SK-N-SH (cell line): ENCODE measurements around the gene COPS9. TPM values are rescaled to one million over a fixed set of nuclear protein-coding genes. Genes with fewer than 3 reads are reported as not detected.
A peak's percentile ranks its signal among the peaks of the same experiment; 100 is the strongest.

ENCODE experiments used
- CTCF ChIA-PET: fragments of 300-600, 350-600 bp; formaldehyde crosslinking; extraction: SDS; loops from one replicate; lab custom pipeline; 2021; lab: Yijun Ruan, JAX
- POLR2A ChIA-PET: fragments of 350-600 bp; sonication (Branson Sonifier 250); formaldehyde crosslinking; extraction: SDS; loops from one replicate; lab custom pipeline; 2020; ENCODE audit warnings: antibody characterized with exemption, inconsistent platforms; lab: Yijun Ruan, JAX
- DNase-seq: peaks from one replicate; pipeline ENCODE4 v3.0.0; 2012
- H2AFZ ChIP-seq: fragments of 200-600 bp; sonication (generic); 2 replicates; pipeline ENCODE4 v1.8.1; 2016; ENCODE audit warnings: antibody characterized with exemption, mild to moderate bottlenecking, low read depth
- H3F3A ChIP-seq: fragments of 200-600 bp; sonication (generic); replicated peaks from 2 replicates; pipeline ENCODE3; 2016; ENCODE audit warnings: antibody characterized with exemption, mild to moderate bottlenecking; ENCODE audit not compliant: insufficient read depth
- H3K27ac ChIP-seq, 2 experiments: fragments of 200-500 bp in 1 of 2; fragments of 200-600 bp in 1 of 2; sonication (Bioruptor generic) in 1 of 2; sonication (generic), shearing (Covaris generic) in 1 of 2; 2 replicates each; pipeline versions ENCODE4 v1.5.1 to v1.6.1; 2014 to 2016; ENCODE audit warnings: low read depth in 2 of 2, inconsistent platforms in 1 of 2, low read length in 1 of 2, mild to moderate bottlenecking in 1 of 2, mixed read lengths in 1 of 2
- H3K27me3 ChIP-seq: fragments of 200-600 bp; sonication (generic), shearing (Covaris generic); 2 replicates; pipeline ENCODE4 v1.6.1; 2016; ENCODE audit warnings: mixed run types; ENCODE audit not compliant: insufficient read depth
- H3K36me3 ChIP-seq, 2 experiments: fragments of 200-500 bp in 1 of 2; fragments of 200-600 bp in 1 of 2; sonication (Bioruptor generic) in 1 of 2; sonication (generic) in 1 of 2; replicated peaks in 1 of 2; 2 replicates each; pipeline versions ENCODE3 to v1.5.1; 2014 to 2016; ENCODE audit warnings: low read length in 1 of 2, mild to moderate bottlenecking in 1 of 2; ENCODE audit not compliant: insufficient read depth in 2 of 2, control insufficient read depth in 1 of 2
- H3K4me1 ChIP-seq, 2 experiments: fragments of 200-500 bp in 1 of 2; fragments of 200-600 bp in 1 of 2; sonication (Bioruptor generic) in 1 of 2; sonication (generic), shearing (Covaris generic) in 1 of 2; 2 replicates each; pipeline versions ENCODE4 v1.5.1 to v1.6.1; 2014 to 2016; ENCODE audit warnings: low read depth in 1 of 2, low read length in 1 of 2, mixed run types in 1 of 2; ENCODE audit not compliant: insufficient read depth in 2 of 2, control insufficient read depth in 1 of 2
- H3K4me2 ChIP-seq: fragments of 200-600 bp; sonication (generic), shearing (Covaris generic); 2 replicates; pipeline ENCODE4 v1.6.1; 2017; ENCODE audit warnings: mixed run types
- H3K4me3 ChIP-seq, 2 experiments: fragments of 200-500 bp in 1 of 2; fragments of 200-600 bp in 1 of 2; sonication (Bioruptor generic) in 1 of 2; sonication (generic), shearing (Covaris generic) in 1 of 2; 2 replicates each; pipeline versions ENCODE4 v1.5.1 to v1.8.1; 2014 to 2016; ENCODE audit warnings: low read depth in 2 of 2, inconsistent platforms in 1 of 2, low read length in 1 of 2, mild to moderate bottlenecking in 1 of 2, mixed read lengths in 1 of 2, moderate library complexity in 1 of 2
- H3K79me2 ChIP-seq: fragments of 200-600 bp; sonication (generic); 2 replicates; pipeline ENCODE4 v1.8.1; 2017; ENCODE audit warnings: mild to moderate bottlenecking; ENCODE audit not compliant: insufficient read depth
- H3K9ac ChIP-seq: fragments of 200-600 bp; sonication (generic); 2 replicates; pipeline ENCODE4 v1.6.1; 2017; ENCODE audit warnings: mixed run types
- H3K9me2 ChIP-seq: fragments of 200-600 bp; sonication (generic); 2 replicates; pipeline ENCODE4 v1.6.1; 2017; ENCODE audit warnings: mixed run types
- H3K9me3 ChIP-seq: fragments of 200-600 bp; sonication (generic); 2 replicates; pipeline ENCODE4 v1.6.1; 2017; ENCODE audit warnings: mixed run types, mild to moderate bottlenecking, moderate library complexity
- H4K20me1 ChIP-seq: fragments of 200-600 bp; sonication (generic); 2 replicates; pipeline ENCODE4 v1.6.1; 2017; ENCODE audit warnings: mild to moderate bottlenecking, mixed run types; ENCODE audit not compliant: insufficient read depth
- ELF1 ChIP-seq: IDR thresholded peaks from 2 replicates; pipeline ENCODE4 v1.4.0; 2012
- EZH2phosphoT487 ChIP-seq: fragments of 200-600 bp; sonication (generic); IDR thresholded peaks from 2 replicates; pipeline ENCODE4 v1.6.1; 2017; ENCODE audit warnings: low read depth, mixed run types, mild to moderate bottlenecking, antibody characterized with exemption, moderate library complexity, borderline replicate concordance
- FOSL2 ChIP-seq: IDR thresholded peaks from 2 replicates; pipeline ENCODE4 v1.4.0; 2012; ENCODE audit warnings: low read depth, mild to moderate bottlenecking, moderate library complexity, borderline replicate concordance
- FOXJ3 ChIP-seq: sonication (generic); formaldehyde crosslinking; IDR thresholded peaks from 2 replicates; pipeline ENCODE4 v1.5.1; 2020; ENCODE audit warnings: mild to moderate bottlenecking, missing genetic modification reagents
- FOXM1 ChIP-seq: IDR thresholded peaks from 2 replicates; pipeline ENCODE4 v1.4.0; 2012; ENCODE audit warnings: low read depth, mild to moderate bottlenecking
- IRF3 ChIP-seq: fragments of 150-350 bp; IDR thresholded peaks from 2 replicates; pipeline ENCODE4 v1.6.1; 2016; ENCODE audit warnings: mild to moderate bottlenecking, low read depth, low read length
- JUND ChIP-seq: IDR thresholded peaks from 2 replicates; pipeline ENCODE4 v1.4.0; 2012
- MAX ChIP-seq: IDR thresholded peaks from 2 replicates; pipeline ENCODE4 v1.4.0; 2012; ENCODE audit warnings: low read depth
- MXI1 ChIP-seq: IDR thresholded peaks from 2 replicates; pipeline ENCODE4 v1.6.1; 2012; ENCODE audit warnings: mild to moderate bottlenecking, low read depth, low read length, improper control_type of control experiment
- NFIC ChIP-seq: IDR thresholded peaks from 2 replicates; pipeline ENCODE4 v1.4.0; 2012; ENCODE audit warnings: borderline replicate concordance
- NRF1 ChIP-seq: IDR thresholded peaks from 2 replicates; pipeline ENCODE4 v1.6.1; 2012; ENCODE audit warnings: low read depth, mild to moderate bottlenecking, low read length
- PBX3 ChIP-seq: IDR thresholded peaks from 2 replicates; pipeline ENCODE4; 2012
- POLR2AphosphoS5 ChIP-seq: IDR thresholded peaks from 2 replicates; pipeline ENCODE4 v1.6.1; 2012; ENCODE audit warnings: low read depth, low read length
- RAD21 ChIP-seq: IDR thresholded peaks from 2 replicates; pipeline ENCODE4 v1.6.1; 2012; ENCODE audit warnings: mild to moderate bottlenecking, low read length
- RCOR1 ChIP-seq: fragments of 150-350 bp; IDR thresholded peaks from 2 replicates; pipeline ENCODE4 v1.6.1; 2017; ENCODE audit warnings: antibody characterized with exemption, low read length
- RXRA ChIP-seq: IDR thresholded peaks from 2 replicates; pipeline ENCODE4 v1.4.0; 2012; ENCODE audit warnings: low read depth, mild to moderate bottlenecking, borderline replicate concordance
- TAF1 ChIP-seq: IDR thresholded peaks from 2 replicates; pipeline ENCODE4 v1.6.1; 2012; ENCODE audit warnings: low read depth, mild to moderate bottlenecking, low read length, moderate library complexity, borderline replicate concordance
- USF1 ChIP-seq: IDR thresholded peaks from 2 replicates; pipeline ENCODE4 v1.4.0; 2012; ENCODE audit warnings: low read depth, borderline replicate concordance
- USF2 ChIP-seq: fragments of 150-350 bp; IDR thresholded peaks from 2 replicates; pipeline ENCODE4 v1.6.1; 2017; ENCODE audit warnings: antibody characterized with exemption, low read length, low read depth, borderline replicate concordance
- YY1 ChIP-seq: IDR thresholded peaks from 2 replicates; pipeline ENCODE4 v1.4.0; 2012; ENCODE audit warnings: low read depth, mild to moderate bottlenecking
- ZBTB33 ChIP-seq: IDR thresholded peaks from 2 replicates; pipeline ENCODE4 v1.4.0; 2012; ENCODE audit warnings: low read depth, borderline replicate concordance
- WGBS: methylation state at CpG from one replicate; pipeline ENCODE4 v1.1.6; 2017; ENCODE audit warnings: low lambda C conversion rate; 5-methylcytosine and 5-hydroxymethylcytosine counted together
- polyA plus RNA-seq, 3 experiments: library from polyadenylated mRNA; depleted of rRNA; stranded (reverse); fragments of >200 nt; gene quantifications; 2 replicates each; pipeline ENCODE4 v1.2.3, GENCODE V29; 2012

The COPS9 gene
- polyA plus RNA-seq, 1 of the 3 experiments (the other 2 are of a cell fraction), result 717 TPM

- no peak for TF ChIP-seq MAX
- TF ChIP-seq JUND, result no peak
- no peak for TF ChIP-seq ELF1
- H3K4me3 ChIP-seq, result no peak overlapping the region
- H3K27me3 ChIP-seq, result peaks cover 5% of the 10 kb centered on the region; the same call in 1 of the 2 replicates
- H3K27ac ChIP-seq, result no peak overlapping the region
- no peaks in the 10 kb centered on the region for H3F3A ChIP-seq
- POLR2A ChIA-PET, result no interaction called here
- 37% methylated on average over 6 of the region's 6 CpGs for WGBS
- no peaks in the 10 kb centered on the region for H4K20me1 ChIP-seq
- DNase-seq, result no peak
- H2AFZ ChIP-seq, result no peak overlapping the region
- H3K79me2 ChIP-seq, result no peaks in the 10 kb centered on the region
- H3K9me3 ChIP-seq, result no peaks in the 10 kb centered on the region; the same call in 1 of the 2 replicates
- CTCF ChIA-PET, result interaction anchor here (0.6 to 3.6 kb wide), 5 partner anchors 30 to 213 kb away, joined by 3 to 12 read pairs (median 3); no protein-coding TSS in a partner anchor
- H3K4me1 ChIP-seq, result no peaks in the 10 kb centered on the region
- H3K9ac ChIP-seq, result no peak overlapping the region
- no peaks in the 10 kb centered on the region for H3K36me3 ChIP-seq
- H3K9me2 ChIP-seq, result no peaks in the 10 kb centered on the region
- no peak overlapping the region for H3K4me2 ChIP-seq
Observed at GRCh38 chr2:240114233-240114632, 21.9 kb downstream of the COPS9 start.

- TF ChIP-seq RCOR1 (no peak), USF2 (no peak), FOSL2 (no peak), RXRA (no peak), FOXM1 (no peak), RAD21 (no peak), MXI1 (no peak), PBX3 (no peak), TAF1 (no peak), EZH2phosphoT487 (no peak), USF1 (no peak), NRF1 (no peak), POLR2AphosphoS5 (no peak), NFIC (no peak), FOXJ3 (CRISPR knock-in tag) (no peak), IRF3 (no peak), YY1 (no peak), ZBTB33 (no peak)
- no peaks in the 10 kb centered on the region for H3K9me3 ChIP-seq
- CTCF ChIA-PET, result interaction anchor here (0.9 to 3.6 kb wide), 3 partner anchors 25 to 52 kb away, joined by 3 to 12 read pairs (median 4); no protein-coding TSS in a partner anchor
- H2AFZ ChIP-seq, result no peak overlapping the region
- POLR2A ChIA-PET, result no interaction called here
- H3K4me2 ChIP-seq, result no peak overlapping the region
- H3K36me3 ChIP-seq, result no peaks in the 10 kb centered on the region
- no peaks in the 10 kb centered on the region for H3K9me2 ChIP-seq
- H3K4me1 ChIP-seq, result no peaks in the 10 kb centered on the region
- 3% methylated on average over 5 of the region's 5 CpGs for WGBS
- peaks cover 5% of the 10 kb centered on the region; the same call in 1 of the 2 replicates for H3K27me3 ChIP-seq
- no peak overlapping the region for H3K27ac ChIP-seq
- H3F3A ChIP-seq, result no peaks in the 10 kb centered on the region
- no peaks in the 10 kb centered on the region for H3K79me2 ChIP-seq
- no peak overlapping the region for H3K9ac ChIP-seq
- H4K20me1 ChIP-seq, result no peaks in the 10 kb centered on the region
- DNase-seq, result peak; percentile 8
- H3K4me3 ChIP-seq, result no peak overlapping the region
Observed at GRCh38 chr2:240112914-240113690, 23.0 kb downstream of the COPS9 start.
